H9 (cell line): ENCODE results near the gene SERPINE3. TPM values are rescaled to one million over a fixed set of nuclear protein-coding genes. Genes with fewer than 3 reads are reported as not detected.

Source experiments
- DNase-seq: peaks from one replicate; pipeline ENCODE4 v3.0.0-alpha.2; 2017
- H2AFZ ChIP-seq: one replicate; pipeline ENCODE4 v1.6.1; 2013; ENCODE audit warnings: mild to moderate bottlenecking, low read length, control low read depth, moderate library complexity
- H2AK5ac ChIP-seq: 2 replicates; pipeline ENCODE4 v1.6.1; 2013; ENCODE audit warnings: low read length, control low read depth, mixed read lengths; ENCODE audit not compliant: insufficient read length
- H2BK120ac ChIP-seq: one replicate; pipeline ENCODE4 v1.6.1; 2013; ENCODE audit warnings: low read depth, mild to moderate bottlenecking, low read length, control low read depth, inconsistent platforms; ENCODE audit not compliant: poor library complexity, severe bottlenecking
- H2BK12ac ChIP-seq: 2 replicates; pipeline ENCODE4 v1.6.1; 2013; ENCODE audit warnings: low read length, control low read depth, mixed read lengths, low read depth; ENCODE audit not compliant: insufficient read length
- H2BK15ac ChIP-seq: 2 replicates; pipeline ENCODE4 v1.6.1; 2013; ENCODE audit warnings: low read depth, low read length, control low read depth
- H2BK20ac ChIP-seq: one replicate; pipeline ENCODE4 v1.6.1; 2013; ENCODE audit warnings: low read depth, mild to moderate bottlenecking, low read length, control low read depth, inconsistent platforms; ENCODE audit not compliant: poor library complexity, severe bottlenecking
- H2BK5ac ChIP-seq: 2 replicates; pipeline ENCODE4 v1.6.1; 2013; ENCODE audit warnings: low read length, control low read depth, mixed read lengths; ENCODE audit not compliant: insufficient read length
- H3K14ac ChIP-seq: 2 replicates; pipeline ENCODE4 v1.6.1; 2013; ENCODE audit warnings: low read length, control low read depth; ENCODE audit not compliant: insufficient read depth
- H3K18ac ChIP-seq: 2 replicates; pipeline ENCODE4 v1.6.1; 2013; ENCODE audit warnings: low read depth, mild to moderate bottlenecking, mixed read lengths, low read length, control low read depth; ENCODE audit not compliant: insufficient read length
- H3K23ac ChIP-seq: 2 replicates; pipeline ENCODE4 v1.6.1; 2013; ENCODE audit warnings: low read length, control low read depth, mixed read lengths, low read depth; ENCODE audit not compliant: insufficient read length
- H3K23me2 ChIP-seq: 2 replicates; pipeline ENCODE4 v1.6.1; 2013; ENCODE audit warnings: low read depth, mild to moderate bottlenecking, mixed read lengths, low read length, control low read depth; ENCODE audit not compliant: insufficient read length, poor library complexity, severe bottlenecking
- H3K27ac ChIP-seq: 2 replicates; pipeline ENCODE4 v1.5.1; 2013; ENCODE audit warnings: low read length, control low read depth, mixed read lengths, low read depth; ENCODE audit not compliant: insufficient read length
- H3K27me3 ChIP-seq: 2 replicates; pipeline ENCODE4 v1.6.1; 2013; ENCODE audit warnings: low read length, control low read depth, inconsistent platforms; ENCODE audit not compliant: insufficient read depth
- H3K4ac ChIP-seq: 2 replicates; pipeline ENCODE4 v1.6.1; 2013; ENCODE audit warnings: low read depth, mild to moderate bottlenecking, control low read depth, inconsistent platforms, low read length, moderate library complexity
- H3K4me1 ChIP-seq: 2 replicates; pipeline ENCODE4 v1.6.1; 2013; ENCODE audit warnings: low read length, control low read depth, inconsistent platforms; ENCODE audit not compliant: insufficient read depth
- H3K4me2 ChIP-seq: 2 replicates; pipeline ENCODE4 v1.6.1; 2013; ENCODE audit warnings: low read length, control low read depth, mixed read lengths; ENCODE audit not compliant: insufficient read length, insufficient read depth
- H3K56ac ChIP-seq: 2 replicates; pipeline ENCODE4 v1.6.1; 2013; ENCODE audit warnings: low read depth, mild to moderate bottlenecking, mixed read lengths, low read length, control low read depth; ENCODE audit not compliant: insufficient read length
- H3K79me1 ChIP-seq: 2 replicates; pipeline ENCODE4 v1.6.1; 2013; ENCODE audit warnings: low read depth, mild to moderate bottlenecking, moderate library complexity, low read length, control low read depth, inconsistent platforms; ENCODE audit not compliant: insufficient read depth, poor library complexity, severe bottlenecking
- H3K79me2 ChIP-seq: 2 replicates; pipeline ENCODE4 v1.6.1; 2013; ENCODE audit warnings: low read length, control low read depth, inconsistent platforms; ENCODE audit not compliant: insufficient read depth
- H3K9ac ChIP-seq: 2 replicates; pipeline ENCODE4 v1.6.1; 2013; ENCODE audit warnings: low read length, control low read depth, mixed read lengths; ENCODE audit not compliant: insufficient read length; ENCODE audit errors: extremely low read depth
- H3K9me3 ChIP-seq: one replicate; pipeline ENCODE4 v1.6.1; 2013; ENCODE audit warnings: low read depth, low read length, inconsistent platforms; ENCODE audit not compliant: control insufficient read depth
- H3T11ph ChIP-seq: one replicate; pipeline ENCODE4 v1.6.1; 2013; ENCODE audit warnings: mild to moderate bottlenecking, low read length, control low read depth, inconsistent platforms
- H4K20me1 ChIP-seq: one replicate; pipeline ENCODE4 v1.6.1; 2013; ENCODE audit not compliant: control insufficient read depth, insufficient read length, insufficient read depth
- H4K5ac ChIP-seq: 2 replicates; pipeline ENCODE4 v1.6.1; 2013; ENCODE audit warnings: low read depth, mild to moderate bottlenecking, mixed read lengths, low read length, control low read depth; ENCODE audit not compliant: insufficient read length
- H4K8ac ChIP-seq: replicated peaks from 2 replicates; pipeline ENCODE4 v1.6.1; 2013; ENCODE audit warnings: low read length, control low read depth, mixed read lengths, low read depth; ENCODE audit not compliant: insufficient read length
- H4K91ac ChIP-seq: 2 replicates; pipeline ENCODE4 v1.6.1; 2013; ENCODE audit warnings: low read depth, mild to moderate bottlenecking, moderate library complexity, mixed read lengths, low read length, control low read depth; ENCODE audit not compliant: insufficient read length
- H3K27ac Mint-ChIP-seq, 3 experiments: 2 replicates in 2 of 3; 3 replicates in 1 of 3; pipeline ENCODE4 v1.8.0; 2020 to 2021; ENCODE audit warnings: mixed read lengths in 3 of 3, mild to moderate bottlenecking in 1 of 3, moderate library complexity in 1 of 3
- H3K27me3 Mint-ChIP-seq: 2 replicates; pipeline ENCODE4 v1.8.0; 2021; ENCODE audit warnings: low read depth, mild to moderate bottlenecking, moderate library complexity, mixed read lengths
- H3K36me3 Mint-ChIP-seq, 3 experiments: 2 replicates in 2 of 3; 3 replicates in 1 of 3; pipeline ENCODE4 v1.8.0; 2020 to 2021; ENCODE audit warnings: low read depth in 3 of 3, mixed read lengths in 3 of 3; ENCODE audit not compliant: insufficient read depth in 1 of 3
- H3K4me1 Mint-ChIP-seq, 2 experiments: 2 replicates each; pipeline ENCODE4 v1.8.0; 2020; ENCODE audit warnings: mixed read lengths in 2 of 2
- H3K4me3 Mint-ChIP-seq, 2 experiments: 2 replicates in 1 of 2; 3 replicates in 1 of 2; pipeline ENCODE4 v1.8.0; 2020 to 2021; ENCODE audit warnings: mild to moderate bottlenecking in 2 of 2, mixed read lengths in 2 of 2, moderate library complexity in 1 of 2
- H3K9me3 Mint-ChIP-seq, 2 experiments: 2 replicates in 1 of 2; 3 replicates in 1 of 2; pipeline ENCODE4 v1.8.0; 2020; ENCODE audit warnings: mild to moderate bottlenecking in 2 of 2, mixed read lengths in 2 of 2, moderate library complexity in 1 of 2
- CTCF ChIP-seq: fragments of 200-600 bp; sonication (generic); conservative IDR thresholded peaks from 3 replicates; pipeline ENCODE4 v1.8.0; 2021; ENCODE audit warnings: antibody characterized with exemption, mild to moderate bottlenecking
- WGBS: extraction: QIAGEN DNeasy Blood & Tissue Kit; methylation state at CpG from one replicate; pipeline ENCODE4 v1.1.7; 2013; ENCODE audit warnings: missing lambda C conversion rate, low lambda C conversion rate, mixed read lengths; ENCODE audit not compliant: insufficient read length; ENCODE audit errors: extremely low coverage; 5-methylcytosine and 5-hydroxymethylcytosine counted together
- total RNA-seq: library from RNA; stranded (reverse); gene quantifications from 2 replicates; pipeline ENCODE4 v1.2.1, GENCODE V29; 2021

Gene SERPINE3
- total RNA-seq, 1 experiment from 2014 or later = not detected

GRCh38 chr13:51331354-51331861 is 8.1 kb upstream of the SERPINE3 start:
- no peaks in the 10 kb centered on the region for H3K9me3 Mint-ChIP-seq
- Histone ChIP-seq H3K18ac (no peak overlapping the region), H2AK5ac (no peak overlapping the region), H3K4ac (no peak overlapping the region), H4K5ac (no peak overlapping the region), H4K91ac (no peak overlapping the region), H3K4me1 (no peaks in the 10 kb centered on the region; the same call in 1 of the 2 replicates), H3K23ac (no peak overlapping the region), H2BK120ac (no peak overlapping the region), H3T11ph (no peak overlapping the region), H3K79me1 (no peaks in the 10 kb centered on the region), H3K56ac (no peak overlapping the region), H3K9me3 (no peaks in the 10 kb centered on the region), H3K4me2 (no peak overlapping the region), H2BK20ac (no peak overlapping the region), H3K27me3 (no peaks in the 10 kb centered on the region), H4K20me1 (no peaks in the 10 kb centered on the region), H3K14ac (no peak overlapping the region), H3K79me2 (no peaks in the 10 kb centered on the region), H3K23me2 (no peaks in the 10 kb centered on the region), H2BK5ac (no peak overlapping the region), H3K27ac (no peak overlapping the region), H2BK15ac (no peak overlapping the region), H2BK12ac (no peak overlapping the region), H3K9ac (no peak overlapping the region), H4K8ac (no peak overlapping the region), H2AFZ (no peak overlapping the region)
- H3K36me3 Mint-ChIP-seq = no peaks in the 10 kb centered on the region
- no peak overlapping the region for H3K27ac Mint-ChIP-seq
- no peak overlapping the region for H3K4me3 Mint-ChIP-seq
- WGBS = no CpG with 5 or more reads among the region's 6 CpGs
- H3K4me1 Mint-ChIP-seq = peaks cover 16 to 28% of the 10 kb centered on the region in 2 experiments
- H3K27me3 Mint-ChIP-seq = no peaks in the 10 kb centered on the region
- DNase-seq = no peak
- no peak for TF ChIP-seq CTCF
